Smooth muscle cell (in vitro differentiated cells): Measurements from ENCODE around the gene SLC2A9. TPM values are rescaled to one million over a fixed set of nuclear protein-coding genes. Genes with fewer than 3 reads are reported as not detected.
A peak's percentile ranks its signal among the peaks of the same experiment; 100 is the strongest.

ENCODE experiments used
- DNase-seq: peaks from one replicate; lab custom pipeline; 2025; ENCODE audit not compliant: unreplicated experiment; lab: John Stamatoyannopoulos, UW
- H2AFZ ChIP-seq: fragments of 200-600 bp; sonication (generic); 2 replicates; pipeline ENCODE4 v1.6.0; 2016; ENCODE audit warnings: antibody characterized with exemption, low read depth, mild to moderate bottlenecking
- H3F3A ChIP-seq: fragments of 200-600 bp; sonication (generic); 2 replicates; pipeline ENCODE4 v1.6.0; 2017; ENCODE audit warnings: antibody characterized with exemption, low read depth
- H3K27ac ChIP-seq: fragments of 200-600 bp; sonication (generic); 2 replicates; pipeline ENCODE4 v1.5.1; 2016; ENCODE audit warnings: low read depth, mild to moderate bottlenecking
- H3K27me3 ChIP-seq: fragments of 200-600 bp; sonication (generic); 2 replicates; pipeline ENCODE4 v1.6.1; 2016; ENCODE audit warnings: low read depth, mild to moderate bottlenecking
- H3K36me3 ChIP-seq: fragments of 200-600 bp; sonication (generic); 2 replicates; pipeline ENCODE4 v1.5.1; 2016; ENCODE audit warnings: low read depth
- H3K4me1 ChIP-seq: fragments of 200-600 bp; sonication (generic); 2 replicates; pipeline ENCODE4 v1.5.1; 2016; ENCODE audit warnings: low read depth
- H3K4me2 ChIP-seq: fragments of 200-600 bp; sonication (generic); 2 replicates; pipeline ENCODE4 v1.6.0; 2016; ENCODE audit warnings: mild to moderate bottlenecking
- H3K4me3 ChIP-seq: fragments of 200-600 bp; sonication (generic); 2 replicates; pipeline ENCODE4 v1.5.1; 2016; ENCODE audit warnings: mild to moderate bottlenecking
- H3K79me2 ChIP-seq: fragments of 200-600 bp; sonication (generic); 2 replicates; pipeline ENCODE4 v1.6.0; 2016; ENCODE audit warnings: low read depth, mild to moderate bottlenecking
- H3K9ac ChIP-seq: fragments of 200-600 bp; sonication (generic); 2 replicates; pipeline ENCODE4 v1.6.0; 2016; ENCODE audit warnings: low read depth
- H3K9me3 ChIP-seq: fragments of 200-600 bp; sonication (generic); replicated peaks from 2 replicates; pipeline ENCODE4 v1.5.1; 2016; ENCODE audit warnings: low read depth
- H4K20me1 ChIP-seq: fragments of 200-600 bp; sonication (generic); 2 replicates; pipeline ENCODE4 v1.6.0; 2016; ENCODE audit warnings: low read depth
- CTCF ChIP-seq: fragments of 200-600 bp; sonication (generic); IDR thresholded peaks from 2 replicates; pipeline ENCODE4 v1.5.1; 2017; ENCODE audit warnings: borderline replicate concordance, mild to moderate bottlenecking, antibody characterized with exemption; ENCODE audit not compliant: insufficient read depth, poor library complexity, severe bottlenecking
- WGBS: methylation state at CpG from one replicate; pipeline ENCODE4 v1.1.7; 2016; ENCODE audit warnings: low lambda C conversion rate; 5-methylcytosine and 5-hydroxymethylcytosine counted together
- polyA plus RNA-seq: library from polyadenylated mRNA; unstranded; fragments of >200 nt; fragmentation: Nextera tagmentation; extraction: Ambion mirVana; gene quantifications from 2 replicates; pipeline ENCODE4 v1.2.1, GENCODE V29; 2016
- small RNA-seq: library from RNA; depleted of rRNA; stranded (forward); fragments of <200 nt; gene quantifications from one replicate; pipeline ENCODE3, GENCODE V24; 2014
- total RNA-seq: library from RNA; depleted of rRNA; stranded (reverse); fragments of >200 nt; gene quantifications from 2 replicates; pipeline ENCODE4 v1.2.3, GENCODE V29; 2014

Gene SLC2A9
- total and polyA plus RNA-seq, 2 experiments from 2014 or later, result 1.3 to 2.2 TPM

GRCh38 chr4:9782136-9782436 lies 239.2 kb downstream of the SLC2A9 start:
- Histone ChIP-seq H3F3A (no peaks in the 10 kb centered on the region), H3K4me3 (no peak overlapping the region), H3K9me3 (no peaks in the 10 kb centered on the region), H3K36me3 (no peaks in the 10 kb centered on the region), H3K9ac (no peak overlapping the region), H3K27me3 (peaks cover 94% of the 10 kb centered on the region), H3K79me2 (no peaks in the 10 kb centered on the region), H2AFZ (no peak overlapping the region), H4K20me1 (no peaks in the 10 kb centered on the region), H3K4me1 (no peaks in the 10 kb centered on the region), H3K27ac (no peak overlapping the region), H3K4me2 (no peak overlapping the region)
- TF ChIP-seq CTCF, result no peak
- 87% methylated on average over 21 of the region's 22 CpGs for WGBS
- DNase-seq, result no peak

DNA sequence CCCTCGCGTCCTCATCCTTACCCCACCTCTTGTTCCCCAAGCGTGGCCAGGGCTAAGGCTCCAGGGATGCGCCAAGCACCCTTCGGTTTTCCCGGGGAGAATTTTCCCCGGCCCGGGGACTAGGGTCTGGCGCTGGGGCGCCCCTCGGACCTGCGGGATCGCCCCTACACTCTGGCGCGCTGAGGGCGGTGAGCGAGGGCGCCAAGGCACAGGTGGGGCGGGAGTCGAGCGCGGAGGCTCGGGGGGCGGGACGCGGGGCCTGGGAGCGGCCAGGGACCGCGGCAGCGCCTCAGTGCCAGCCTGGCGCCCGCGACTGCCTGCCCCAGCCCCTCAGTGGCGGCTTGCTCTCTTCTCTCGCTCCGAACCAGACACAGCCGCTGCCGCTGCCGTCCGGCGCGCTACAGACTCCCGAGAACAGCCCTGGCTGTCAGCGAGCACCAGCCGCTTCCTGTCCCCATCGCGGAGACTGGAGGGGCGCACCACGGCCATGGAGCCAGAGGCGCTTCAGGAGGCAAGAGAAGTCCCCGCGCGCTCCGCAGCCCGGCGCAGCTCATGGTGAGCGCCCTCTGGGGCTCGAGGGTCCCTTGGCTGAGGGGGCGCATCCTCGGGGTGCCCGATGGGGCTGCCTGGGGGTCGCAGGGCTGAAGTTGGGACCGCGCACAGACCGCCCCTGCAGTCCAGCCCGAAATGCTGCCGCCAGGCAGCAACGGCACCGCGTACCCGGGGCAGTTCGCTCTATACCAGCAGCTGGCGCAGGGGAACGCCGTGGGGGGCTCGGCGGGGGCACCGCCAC lies 239.8 kb downstream of the SLC2A9 start, which contains the start of gene DRD5:
Gene DRD5, plus strand, starts transcription at position 292 of the 793 bp plus-strand sequence. Its CDS starts 396 bp downstream, at position 688.
- Histone ChIP-seq H3K79me2 (no peaks in the 10 kb centered on the region), H3K4me2 (peak within 1 kb of the TSS; percentile 44), H3K9me3 (no peaks in the 10 kb centered on the region), H3K4me3 (no peak within 1 kb of the TSS), H2AFZ (no peak within 1 kb of the TSS), H3K27me3 (peaks cover 93% of the 10 kb centered on the region), H4K20me1 (no peaks in the 10 kb centered on the region), H3K27ac (no peak within 1 kb of the TSS), H3K4me1 (no peaks in the 10 kb centered on the region), H3K36me3 (no peaks in the 10 kb centered on the region), H3F3A (no peaks in the 10 kb centered on the region), H3K9ac (no peak within 1 kb of the TSS)
- no peak for TF ChIP-seq CTCF
- 9% methylated on average over 56 of the region's 78 CpGs for WGBS
- no peak for DNase-seq

Small RNA genes within 50 kb of the gene (small RNA-seq; reads per million reads assigned to genes)
- gene RNA5SP154, result not detected

Other genes with a start within 250 kb of the SLC2A9 start
- gene DRD5, start 239.9 kb downstream of the SLC2A9 start, total RNA-seq, result not detected in 2 replicates
- gene DRD5, start 239.9 kb downstream of the SLC2A9 start, polyA plus RNA-seq, result not detected in 2 replicates
- gene WDR1, start 95.3 kb upstream of the SLC2A9 start, total RNA-seq, result 224 and 259 TPM in 2 replicates
- gene WDR1, start 95.3 kb upstream of the SLC2A9 start, polyA plus RNA-seq, result 273 and 283 TPM in 2 replicates